OCI-LY3 (cell line): ENCODE measurements around the gene BNC2.

Experiments
- H2AFZ ChIP-seq: fragments of 200-600, 300-600 bp; shearing (Covaris generic); 2 replicates; pipeline ENCODE4 v1.6.0; 2014; ENCODE audit warnings: antibody characterized with exemption, low read depth, low read length
- H3K27ac ChIP-seq: fragments of 200-600, 300-600 bp; sonication (generic); 2 replicates; pipeline ENCODE4 v1.5.1; 2014; ENCODE audit warnings: mild to moderate bottlenecking, low read length, moderate library complexity, mixed read lengths
- H3K27me3 ChIP-seq: fragments of 200-600, 300-600 bp; sonication (generic); 2 replicates; pipeline ENCODE4 v1.6.1; 2014; ENCODE audit warnings: low read depth, low read length, mixed read lengths
- H3K36me3 ChIP-seq: fragments of 200-600, 300-600 bp; sonication (generic); replicated peaks from 2 replicates; pipeline ENCODE3; 2014; ENCODE audit warnings: low read depth, low read length, mixed read lengths
- H3K4me1 ChIP-seq: fragments of 300-600, 200-600 bp; sonication (generic); 2 replicates; pipeline ENCODE4 v1.6.1; 2014; ENCODE audit warnings: low read length, mixed read lengths
- H3K4me2 ChIP-seq: fragments of 200-600, 300-600 bp; sonication (generic); 2 replicates; pipeline ENCODE4 v1.6.1; 2014; ENCODE audit warnings: low read length, mixed read lengths
- H3K4me3 ChIP-seq: fragments of 300-600, 200-600 bp; sonication (generic); 2 replicates; pipeline ENCODE4 v1.5.1; 2014; ENCODE audit warnings: antibody characterized with exemption, mild to moderate bottlenecking, low read length, moderate library complexity
- H3K79me2 ChIP-seq: fragments of 300-600, 200-600 bp; shearing (Covaris generic); 2 replicates; pipeline ENCODE4 v1.6.1; 2014; ENCODE audit warnings: mild to moderate bottlenecking, low read length, mixed read lengths
- H3K9ac ChIP-seq: fragments of 300-600, 200-600 bp; shearing (Covaris generic); 2 replicates; pipeline ENCODE4 v1.6.0; 2014; ENCODE audit warnings: mild to moderate bottlenecking, low read length, moderate library complexity
- H3K9me3 ChIP-seq: fragments of 200-600, 300-600 bp; shearing (Covaris generic); 2 replicates; pipeline ENCODE4 v1.6.1; 2014; ENCODE audit warnings: low read length, mixed read lengths; ENCODE audit not compliant: insufficient read depth
- H4K20me1 ChIP-seq: fragments of 200-600, 300-600 bp; sonication (generic); 2 replicates; pipeline ENCODE4 v1.6.1; 2016; ENCODE audit warnings: low read length, mixed read lengths; ENCODE audit not compliant: insufficient read depth
- CTCF ChIP-seq: fragments of 200-600, 300-600 bp; sonication (generic); IDR thresholded peaks from 2 replicates; pipeline ENCODE4 v1.5.1; 2014; ENCODE audit warnings: antibody characterized with exemption, low read length, low read depth
- EZH2phosphoT487 ChIP-seq: fragments of 200-600 bp; shearing (Covaris generic); IDR thresholded peaks from 2 replicates; pipeline ENCODE4 v1.6.1; 2018; ENCODE audit warnings: antibody characterized with exemption, mixed run types, low read depth

Gene BNC2

GRCh38 chr9:16500386-16500785 is 370.1 kb downstream of the BNC2 start:
- H3K36me3 ChIP-seq: no peaks in the 10 kb centered on the region
- no peak overlapping the region for H3K4me3 ChIP-seq
- no peaks in the 10 kb centered on the region for H3K27me3 ChIP-seq
- TF ChIP-seq EZH2phosphoT487 (no peak), CTCF (no peak)
- H3K4me2 ChIP-seq: no peak overlapping the region
- H4K20me1 ChIP-seq: no peaks in the 10 kb centered on the region
- H3K4me1 ChIP-seq: no peaks in the 10 kb centered on the region
- H3K79me2 ChIP-seq: no peaks in the 10 kb centered on the region
- H2AFZ ChIP-seq: no peak overlapping the region
- H3K9me3 ChIP-seq: no peaks in the 10 kb centered on the region
- no peak overlapping the region for H3K27ac ChIP-seq
- H3K9ac ChIP-seq: no peak overlapping the region

GRCh38 chr9:16499892-16500291 is 370.6 kb downstream of the BNC2 start:
- H3K4me2 ChIP-seq: no peak overlapping the region
- no peak overlapping the region for H3K4me3 ChIP-seq
- no peaks in the 10 kb centered on the region for H3K4me1 ChIP-seq
- no peak overlapping the region for H3K27ac ChIP-seq
- H4K20me1 ChIP-seq: no peaks in the 10 kb centered on the region
- no peaks in the 10 kb centered on the region for H3K79me2 ChIP-seq
- H3K9me3 ChIP-seq: no peaks in the 10 kb centered on the region
- H3K27me3 ChIP-seq: no peaks in the 10 kb centered on the region
- no peak overlapping the region for H3K9ac ChIP-seq
- H2AFZ ChIP-seq: no peak overlapping the region
- no peaks in the 10 kb centered on the region for H3K36me3 ChIP-seq
- no peak for TF ChIP-seq CTCF
- no peak for TF ChIP-seq EZH2phosphoT487

GRCh38 chr9:16496908-16497307 is 373.6 kb downstream of the BNC2 start:
- no peak overlapping the region for H3K4me2 ChIP-seq
- H3K9me3 ChIP-seq: no peaks in the 10 kb centered on the region
- H3K4me3 ChIP-seq: no peak overlapping the region
- no peaks in the 10 kb centered on the region for H3K4me1 ChIP-seq
- H3K79me2 ChIP-seq: no peaks in the 10 kb centered on the region
- TF ChIP-seq EZH2phosphoT487: no peak
- no peak for TF ChIP-seq CTCF
- no peaks in the 10 kb centered on the region for H3K27me3 ChIP-seq
- H3K27ac ChIP-seq: no peak overlapping the region
- no peak overlapping the region for H2AFZ ChIP-seq
- no peak overlapping the region for H3K9ac ChIP-seq
- H3K36me3 ChIP-seq: no peaks in the 10 kb centered on the region
- H4K20me1 ChIP-seq: no peaks in the 10 kb centered on the region

GRCh38 chr9:16487915-16488314 is 382.6 kb downstream of the BNC2 start:
- Histone ChIP-seq H3K9me3 (no peaks in the 10 kb centered on the region), H3K4me2 (no peak overlapping the region), H3K79me2 (no peaks in the 10 kb centered on the region), H3K9ac (no peak overlapping the region), H3K27ac (no peak overlapping the region), H2AFZ (no peak overlapping the region), H3K4me1 (no peaks in the 10 kb centered on the region), H3K36me3 (no peaks in the 10 kb centered on the region), H4K20me1 (no peaks in the 10 kb centered on the region), H3K27me3 (no peaks in the 10 kb centered on the region; the same call in 1 of the 2 replicates), H3K4me3 (no peak overlapping the region)
- TF ChIP-seq CTCF (no peak), EZH2phosphoT487 (no peak)
